ENCODE measurements around the gene COP1.

DNA sequence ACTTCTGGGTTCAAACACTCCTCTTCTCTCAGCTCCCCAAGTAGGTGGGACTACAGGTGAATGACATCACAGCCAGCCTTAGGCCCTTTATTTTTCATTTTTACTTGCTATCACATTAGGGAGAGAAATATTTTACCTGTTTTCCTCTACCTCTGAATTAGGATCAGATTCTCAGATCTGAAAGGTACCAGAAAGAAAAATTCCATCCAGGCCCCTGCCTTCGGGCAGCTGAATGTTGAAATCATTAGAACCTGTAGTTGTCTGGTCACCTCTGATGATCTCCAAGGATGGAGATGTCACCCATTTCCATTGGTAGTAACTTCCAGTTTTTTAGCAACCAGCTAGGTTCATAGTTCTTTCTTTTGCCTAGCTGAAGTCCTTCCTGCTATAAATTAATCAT, 288.1 kb downstream of the COP1 start:
- TF ChIP-seq, protein P1, sequence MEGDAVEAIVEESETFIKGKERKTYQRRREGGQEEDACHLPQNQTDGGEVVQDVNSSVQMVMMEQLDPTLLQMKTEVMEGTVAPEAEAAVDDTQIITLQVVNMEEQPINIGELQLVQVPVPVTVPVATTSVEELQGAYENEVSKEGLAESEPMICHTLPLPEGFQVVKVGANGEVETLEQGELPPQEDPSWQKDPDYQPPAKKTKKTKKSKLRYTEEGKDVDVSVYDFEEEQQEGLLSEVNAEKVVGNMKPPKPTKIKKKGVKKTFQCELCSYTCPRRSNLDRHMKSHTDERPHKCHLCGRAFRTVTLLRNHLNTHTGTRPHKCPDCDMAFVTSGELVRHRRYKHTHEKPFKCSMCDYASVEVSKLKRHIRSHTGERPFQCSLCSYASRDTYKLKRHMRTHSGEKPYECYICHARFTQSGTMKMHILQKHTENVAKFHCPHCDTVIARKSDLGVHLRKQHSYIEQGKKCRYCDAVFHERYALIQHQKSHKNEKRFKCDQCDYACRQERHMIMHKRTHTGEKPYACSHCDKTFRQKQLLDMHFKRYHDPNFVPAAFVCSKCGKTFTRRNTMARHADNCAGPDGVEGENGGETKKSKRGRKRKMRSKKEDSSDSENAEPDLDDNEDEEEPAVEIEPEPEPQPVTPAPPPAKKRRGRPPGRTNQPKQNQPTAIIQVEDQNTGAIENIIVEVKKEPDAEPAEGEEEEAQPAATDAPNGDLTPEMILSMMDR (conservative IDR thresholded peaks at IDR 0.05; ENCODE audit: low read depth, low read length) = no peak
- TF ChIP-seq CEBPB (IDR thresholded peaks at IDR 0.05; ENCODE audit: low read depth, low read length) (no peak), POLR2A (IDR thresholded peaks at IDR 0.05; ENCODE audit: low read depth, low read length) (no peak), CHD1 (IDR thresholded peaks at IDR 0.05; ENCODE audit: low read depth, low read length) (no peak), MAZ (IDR thresholded peaks at IDR 0.05; ENCODE audit: borderline replicate concordance, low read depth, low read length) (no peak), NFE2L2 (IDR thresholded peaks at IDR 0.05; ENCODE audit: low read depth, low read length) (no peak), MAFK (IDR thresholded peaks at IDR 0.05; ENCODE audit: low read depth, low read length) (no peak), BHLHE40 (IDR thresholded peaks at IDR 0.05; ENCODE audit: low read depth, low read length) (no peak), FOS (IDR thresholded peaks at IDR 0.05; ENCODE audit: low read depth, low read length) (no peak), RCOR1 (IDR thresholded peaks at IDR 0.05; ENCODE audit: insufficient replicate concordance, low read length) (no peak), SMC3 (IDR thresholded peaks at IDR 0.05; ENCODE audit: low read depth, low read length) (no peak), RFX5 (IDR thresholded peaks at IDR 0.05; ENCODE audit: low read depth, low read length) (no peak)

Measured in IMR-90 (cell line).